Upper lobe of left lung (tissue), 6 donors: Measurements from ENCODE around the gene PAK1IP1. TPM values are rescaled to one million over a fixed set of nuclear protein-coding genes. Genes with fewer than 3 reads are reported as not detected.

Source experiments
- ATAC-seq, 2 donors: fragments of 200-7000 bp; cut with Tn5 transposase; one replicate each; pipeline ENCODE4 v1.9.1; 2022; ENCODE audit warnings: mild to moderate bottlenecking in 2 of 2, moderate library complexity in 2 of 2; ENCODE audit not compliant: low FRiP score in 2 of 2
- DNase-seq, 2 donors: peaks; one replicate each; pipeline ENCODE4 v3.0.0-alpha.2; 2019 to 2020
- H3K27ac ChIP-seq, 4 donors: fragments of 200-600 bp; sonication (generic); one replicate each; pipeline ENCODE4 v1.5.1; 2016 to 2019
- H3K27me3 ChIP-seq, 4 donors: fragments of 200-600 bp; sonication (generic); one replicate each; pipeline ENCODE4 v1.5.1; 2017 to 2019
- H3K36me3 ChIP-seq, 4 donors: fragments of 200-600 bp; sonication (generic); one replicate each; pipeline ENCODE4 v1.5.1; 2016 to 2019
- H3K4me1 ChIP-seq, 4 donors: fragments of 200-600 bp; sonication (generic); one replicate each; pipeline ENCODE4 v1.5.1; 2018 to 2019
- H3K4me3 ChIP-seq, 4 donors: fragments of 200-600 bp; sonication (generic); one replicate each; pipeline ENCODE4 v1.5.1; 2017 to 2019; ENCODE audit warnings: mild to moderate bottlenecking in 2 of 4, moderate library complexity in 1 of 4
- H3K9me3 ChIP-seq, 4 donors: fragments of 200-600 bp; sonication (generic); one replicate each; pipeline ENCODE4 v1.5.1; 2018 to 2019
- CTCF ChIP-seq, 6 experiments: fragments of 450-650 bp in 4 of 6; fragments of 200-600 bp in 2 of 6; sonication (generic) in 2 of 6; IDR thresholded peaks; one replicate each; pipeline ENCODE4 v1.5.1; 2016 to 2019; ENCODE audit warnings: antibody characterized with exemption in 6 of 6
- EP300 ChIP-seq, 4 donors: sonication (generic); formaldehyde crosslinking; IDR thresholded peaks; one replicate each; pipeline ENCODE4 v1.5.1; 2017; ENCODE audit warnings: antibody characterized with exemption in 4 of 4, control low read depth in 2 of 4
- POLR2A ChIP-seq, 4 donors: fragments of 450-650 bp; IDR thresholded peaks; one replicate each; pipeline ENCODE4 v1.5.1; 2016 to 2017; ENCODE audit warnings: antibody characterized with exemption in 4 of 4, mild to moderate bottlenecking in 2 of 4
- POLR2AphosphoS5 ChIP-seq, 2 donors: sonication (generic); formaldehyde crosslinking; IDR thresholded peaks; one replicate each; pipeline ENCODE4 v1.5.1; 2017; ENCODE audit warnings: antibody characterized with exemption in 2 of 2
- WGBS, 2 donors: methylation state at CpG; one replicate each; pipeline ENCODE4 v1.1.5; 2017 to 2018; 5-methylcytosine and 5-hydroxymethylcytosine counted together
- total RNA-seq, 6 donors: library from RNA; depleted of rRNA in 4 of 6; stranded (reverse); fragments of >200 nt in 4 of 6; gene quantifications; one replicate each; pipeline versions ENCODE4 v1.1.0 to v1.2.1, GENCODE V29; 2016 to 2021
- donor health status: DM: no; HTN: no; CAD: no; lungs with moderate emphysema.
- donor health status: DM: no; HTN: yes; CAD: no; lungs with severe emphysema.

Gene PAK1IP1
- total RNA-seq, 6 donors from 2014 or later = 6.0 to 15.8 (median 10.8) TPM

GRCh38 chr6:10722570-10722819 lies 27.7 kb downstream of the PAK1IP1 start:
- 0 to 7% methylated on average over 3 to 5 of the region's 6 CpGs for WGBS, 2 donors
- peaks cover 15 to 54% (median 25%) of the 10 kb centered on the region in 4 donors for H3K4me1 ChIP-seq
- no peak for DNase-seq
- no peak for ATAC-seq
- peak overlapping the region; percentile 81 to 88 (median 86) for H3K27ac ChIP-seq
- no peaks in the 10 kb centered on the region for H3K9me3 ChIP-seq
- peaks cover 2 to 14% (median 9%) of the 10 kb centered on the region in 4 donors for H3K36me3 ChIP-seq
- no peak for TF ChIP-seq POLR2AphosphoS5 (IDR thresholded peaks at IDR 0.05)
- no peak for TF ChIP-seq EP300 (IDR thresholded peaks at IDR 0.05)
- no peak for TF ChIP-seq CTCF (IDR thresholded peaks at IDR 0.05)
- no peaks in the 10 kb centered on the region for H3K27me3 ChIP-seq
- peak overlapping the region; percentile 15 to 82 (median 64) for H3K4me3 ChIP-seq

GRCh38 chr6:10722820-10723566 lies 28.2 kb downstream of the PAK1IP1 start, which contains the start of gene TMEM14C:
TSS of gene TMEM14C (plus strand) at chr6:10723070. CDS start at chr6:10724614, 1,544 bp downstream.
- Histone ChIP-seq H3K36me3 (peaks cover 2 to 16% (median 11%) of the 10 kb centered on the region in 4 donors), H3K27me3 (no peaks in the 10 kb centered on the region), H3K27ac (peak within 1 kb of the TSS; percentile 81 to 88 (median 86)), H3K4me1 (peaks cover 15 to 54% (median 25%) of the 10 kb centered on the region in 4 donors), H3K9me3 (no peaks in the 10 kb centered on the region), H3K4me3 (peak within 1 kb of the TSS; percentile 46 to 82 (median 64))
- 1% methylated on average over 30 to 55 of the region's 55 CpGs for WGBS, 2 donors
- TF ChIP-seq CTCF (IDR thresholded peaks at IDR 0.05) = peak in 1 of 6 experiments; percentile 15
- TF ChIP-seq EP300 (IDR thresholded peaks at IDR 0.05) = peak in 1 of 4 donors; percentile 43
- TF ChIP-seq POLR2AphosphoS5 (IDR thresholded peaks at IDR 0.05) = peak; percentile 78 to 95
- TF ChIP-seq POLR2A (IDR thresholded peaks at IDR 0.05) = peak in 2 of 4 donors; percentile 72 to 90
- DNase-seq (peak; percentile 98 to 100), ATAC-seq (peak; percentile 99)

DNA sequence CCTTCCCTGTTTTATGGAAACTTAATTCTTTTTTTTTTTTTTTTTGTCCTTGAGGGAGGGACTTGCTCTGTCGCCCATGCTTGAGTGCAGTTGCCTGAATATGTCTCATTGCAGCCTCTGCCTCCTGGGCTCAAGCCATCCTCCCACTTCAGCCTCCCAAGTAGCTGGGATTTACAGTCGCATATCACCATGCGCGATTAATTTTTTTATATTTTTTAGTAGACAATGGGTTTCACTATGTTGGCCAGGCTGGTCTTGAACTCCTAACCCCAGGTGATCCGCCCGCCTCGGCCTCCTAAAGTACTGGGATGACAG lies 28.8 kb downstream of the PAK1IP1 start:
- DNase-seq (no peak), ATAC-seq (peak in 1 of 2 donors; percentile 8)
- peaks cover 15 to 54% (median 25%) of the 10 kb centered on the region in 4 donors for H3K4me1 ChIP-seq
- peaks cover 2 to 21% (median 16%) of the 10 kb centered on the region in 4 donors for H3K36me3 ChIP-seq
- 33 to 39% methylated on average over 7 of the region's 7 CpGs for WGBS, 2 donors
- no peaks in the 10 kb centered on the region for H3K27me3 ChIP-seq
- TF ChIP-seq POLR2AphosphoS5 (IDR thresholded peaks at IDR 0.05) = no peak
- TF ChIP-seq EP300 (IDR thresholded peaks at IDR 0.05) = no peak
- no peak for TF ChIP-seq POLR2A (IDR thresholded peaks at IDR 0.05)
- no peak for TF ChIP-seq CTCF (IDR thresholded peaks at IDR 0.05)
- H3K27ac ChIP-seq = peak overlapping the region; percentile 81 to 88 (median 86)
- peak overlapping the region; percentile 46 to 82 (median 64) for H3K4me3 ChIP-seq
- H3K9me3 ChIP-seq = no peaks in the 10 kb centered on the region

- ATAC-seq = no peak
- no peak for TF ChIP-seq POLR2A (IDR thresholded peaks at IDR 0.05)
- no peak for TF ChIP-seq POLR2AphosphoS5 (IDR thresholded peaks at IDR 0.05)
- no peak for TF ChIP-seq CTCF (IDR thresholded peaks at IDR 0.05)
- no peak for TF ChIP-seq EP300 (IDR thresholded peaks at IDR 0.05)
- Histone ChIP-seq H3K4me1 (peaks cover 15 to 48% (median 25%) of the 10 kb centered on the region in 4 donors), H3K36me3 (peaks cover 2 to 36% (median 27%) of the 10 kb centered on the region in 4 donors), H3K4me3 (no peak overlapping the region), H3K9me3 (no peaks in the 10 kb centered on the region), H3K27me3 (no peaks in the 10 kb centered on the region), H3K27ac (no peak overlapping the region)
- WGBS, 2 donors = 77 to 92% methylated on average over 3 to 6 of the region's 6 CpGs
- no peak for DNase-seq
These were observed 30.3 kb downstream of the PAK1IP1 start for GRCh38 chr6:10725044-10725443.

DNA sequence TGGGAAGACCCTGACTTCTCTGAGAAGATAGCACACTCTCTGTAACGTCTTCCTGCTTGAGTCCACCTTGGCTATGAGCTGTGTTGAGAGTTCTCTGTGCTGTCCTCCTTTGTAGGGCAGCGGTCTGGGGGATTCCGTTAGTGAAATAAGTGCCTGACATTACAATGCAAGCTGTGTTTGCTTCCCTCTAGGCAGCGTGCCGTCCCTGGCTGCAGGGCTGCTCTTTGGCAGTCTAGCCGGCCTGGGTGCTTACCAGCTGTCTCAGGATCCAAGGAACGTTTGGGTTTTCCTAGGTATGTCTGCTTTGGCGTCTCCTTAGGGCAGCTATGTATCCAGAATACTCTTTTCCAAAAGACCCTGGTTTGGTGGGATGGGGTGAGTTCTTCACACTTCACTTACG lies 30.9 kb downstream of the PAK1IP1 start:
- WGBS, 2 donors = 90 to 92% methylated on average over 6 to 9 of the region's 9 CpGs
- TF ChIP-seq EP300 (IDR thresholded peaks at IDR 0.05) (no peak), CTCF (IDR thresholded peaks at IDR 0.05) (no peak), POLR2AphosphoS5 (IDR thresholded peaks at IDR 0.05) (no peak), POLR2A (IDR thresholded peaks at IDR 0.05) (no peak)
- ATAC-seq (no peak), DNase-seq (no peak)
- no peak overlapping the region for H3K27ac ChIP-seq
- H3K4me1 ChIP-seq = peaks cover 15 to 44% (median 25%) of the 10 kb centered on the region in 4 donors
- peaks cover 2 to 43% (median 33%) of the 10 kb centered on the region in 4 donors for H3K36me3 ChIP-seq
- no peak overlapping the region for H3K4me3 ChIP-seq
- H3K27me3 ChIP-seq = no peaks in the 10 kb centered on the region
- H3K9me3 ChIP-seq = no peaks in the 10 kb centered on the region
